Stimulated activated CD4-positive, alpha-beta T cell treated with anti-CD3 and anti-CD28 coated beads, Interleukin-4, amount 100 ng/mL, for 24 hours (primary cell): ENCODE results near the gene PET117.
"Not testable (repeated sequence)": the region's sequence is repeated elsewhere in the genome, so short reads cannot be mapped to it uniquely, and the experiment has no call there.

ENCODE experiments used
- DNase-seq: peaks from one replicate; pipeline ENCODE4 v3.0.0-alpha.2; 2020

The PET117 gene, protein sequence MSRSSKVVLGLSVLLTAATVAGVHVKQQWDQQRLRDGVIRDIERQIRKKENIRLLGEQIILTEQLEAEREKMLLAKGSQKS

DNA sequence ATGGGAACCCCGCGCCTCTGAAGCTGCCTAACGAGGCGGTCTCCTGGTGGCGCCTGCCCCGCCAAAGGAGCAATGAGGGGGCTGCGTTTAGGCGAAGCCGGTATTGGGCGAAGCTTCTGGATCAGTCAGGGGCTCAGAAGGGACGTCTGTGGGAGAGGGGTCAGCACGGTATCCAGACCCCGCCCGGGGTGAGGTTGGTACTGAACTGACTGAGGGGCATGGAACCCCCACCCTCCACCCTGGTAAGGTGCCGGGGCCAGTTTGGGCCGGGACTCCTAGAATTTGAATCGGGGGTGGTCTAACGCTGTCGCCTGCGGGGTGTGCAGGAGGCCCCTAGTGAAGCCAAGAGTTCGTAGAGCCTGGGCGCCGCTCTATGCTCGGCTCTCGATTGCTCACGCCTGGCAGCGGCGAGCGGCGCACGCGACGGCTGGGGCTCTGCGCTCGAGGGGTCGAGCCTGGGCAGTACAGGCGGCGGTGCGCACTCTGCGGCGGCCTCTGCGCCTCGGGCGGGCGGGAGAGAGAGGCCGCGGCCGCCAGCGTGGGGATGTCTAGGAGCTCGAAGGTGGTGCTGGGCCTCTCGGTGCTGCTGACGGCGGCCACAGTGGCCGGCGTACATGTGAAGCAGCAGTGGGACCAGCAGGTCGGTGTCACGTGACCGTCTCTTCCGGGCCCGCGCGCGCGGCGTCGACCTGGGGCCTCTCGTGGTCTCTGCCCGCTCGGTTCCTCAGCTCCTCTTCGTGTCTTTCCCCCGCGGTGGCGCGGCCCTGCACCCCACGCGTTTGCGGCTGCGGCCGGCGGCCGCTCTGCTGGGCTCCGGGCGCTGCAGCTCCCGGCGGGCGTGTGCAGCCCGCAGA is at the start of gene PET117, which contains the start of gene KAT14:
Gene PET117, plus strand, starts transcription at position 452 of the 854 bp plus-strand sequence. Its CDS starts 93 bp downstream, at position 545.
Gene KAT14, plus strand, starts transcription at position 452 of the 854 bp plus-strand sequence. CDS start 4,798 bp downstream, outside the sequence.
- peak; percentile 92 for DNase-seq

DNA sequence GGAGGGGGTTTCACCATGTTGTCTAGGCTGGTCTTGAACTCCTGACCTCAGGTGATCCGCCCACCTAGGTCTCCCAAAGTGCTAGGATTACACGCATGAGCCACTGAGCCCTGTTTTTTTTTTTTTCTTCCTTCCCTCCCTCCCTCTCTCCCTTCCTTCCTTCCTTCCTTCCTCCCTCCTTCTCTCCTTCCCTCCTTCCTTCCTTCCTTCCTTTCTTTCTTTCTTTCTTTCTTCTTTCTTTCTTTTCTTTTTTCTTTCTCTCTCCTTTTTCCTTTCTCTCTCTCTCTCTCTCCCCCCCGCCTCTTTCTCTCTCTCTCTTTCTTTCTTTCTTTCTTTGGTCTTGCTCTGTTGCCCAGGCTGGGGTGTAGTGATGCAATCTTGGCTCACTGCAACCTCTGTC is 49.4 kb upstream of the PET117 start:
- not testable (repeated sequence) for DNase-seq

DNA sequence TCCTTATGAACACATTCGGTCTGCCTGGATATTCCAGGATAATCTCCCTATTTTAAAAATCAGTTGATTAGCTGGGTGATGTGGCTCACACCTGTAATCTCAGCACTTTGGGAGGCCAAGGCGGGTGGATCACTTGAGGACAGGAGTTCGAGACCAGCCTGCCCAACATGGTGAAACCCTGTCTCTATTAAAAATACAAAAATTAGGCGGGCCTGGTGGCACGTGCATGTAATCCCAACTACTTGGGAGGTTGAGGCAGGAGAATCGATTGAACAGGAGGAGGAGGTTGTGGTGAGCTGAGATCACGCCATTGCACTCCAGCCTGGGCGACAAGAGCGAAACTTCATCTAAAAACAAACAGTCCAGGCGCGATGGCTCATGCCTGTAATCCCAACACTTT is 48.8 kb upstream of the PET117 start:
- DNase-seq = not testable (repeated sequence)

DNA sequence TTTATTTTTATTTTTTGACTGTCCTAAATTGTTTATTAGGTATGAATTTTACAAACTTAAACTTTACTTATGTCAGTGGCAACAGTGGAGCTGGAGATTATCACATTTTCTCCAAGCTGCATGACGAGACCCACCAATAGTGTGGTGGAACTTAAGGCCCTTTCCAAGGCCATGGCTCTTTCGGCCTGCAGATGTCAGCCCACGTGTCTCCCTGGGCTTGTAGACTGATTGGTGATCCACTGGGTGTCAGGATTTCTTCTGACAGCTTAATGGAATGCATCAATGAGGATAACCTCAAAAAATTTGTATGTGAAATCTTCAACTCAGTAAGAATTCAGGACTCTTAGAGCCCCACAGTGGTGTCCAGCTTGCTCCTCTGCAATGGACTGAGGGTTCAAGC is 47.6 kb upstream of the PET117 start:
- DNase-seq = no peak

DNA sequence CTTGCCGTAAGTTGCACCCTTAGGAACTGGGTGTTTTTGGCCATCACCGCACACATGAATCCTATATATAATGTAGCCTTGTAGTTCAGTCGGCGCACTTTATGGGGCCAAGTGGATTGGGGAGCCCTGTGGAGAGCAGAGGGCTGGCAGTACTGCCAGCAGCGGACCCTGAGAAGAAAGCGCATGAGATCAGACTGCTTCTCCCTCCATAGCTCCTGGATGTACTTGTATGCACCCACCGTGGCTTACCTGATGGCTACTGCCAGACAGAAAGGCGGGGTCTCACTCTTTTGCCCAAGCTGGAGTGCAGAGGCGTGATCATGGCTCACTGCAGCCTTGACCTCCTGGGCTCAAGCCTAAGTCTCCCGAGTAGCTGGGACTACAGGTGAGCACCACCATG is 47.2 kb upstream of the PET117 start:
- no peak for DNase-seq

DNA sequence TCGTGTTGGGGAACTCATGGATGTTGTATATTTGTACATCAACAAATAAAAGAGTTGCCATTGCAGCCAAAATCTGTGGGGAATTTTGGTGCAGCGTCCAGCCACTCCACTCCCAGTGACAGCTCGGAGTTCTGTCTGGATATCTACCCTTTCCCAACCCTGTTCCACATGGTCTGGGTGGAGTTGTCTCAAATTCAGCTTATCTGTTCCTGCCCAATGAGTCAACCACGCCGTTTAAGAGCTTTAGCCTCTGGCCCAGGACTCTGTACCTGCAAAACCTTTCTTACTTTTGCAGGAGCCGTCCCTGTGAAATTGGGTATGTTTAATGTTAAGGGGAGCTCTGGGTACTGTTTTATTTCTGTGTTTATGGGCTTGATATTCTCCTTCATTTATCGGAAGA is 46.0 kb upstream of the PET117 start:
- DNase-seq = no peak

DNA sequence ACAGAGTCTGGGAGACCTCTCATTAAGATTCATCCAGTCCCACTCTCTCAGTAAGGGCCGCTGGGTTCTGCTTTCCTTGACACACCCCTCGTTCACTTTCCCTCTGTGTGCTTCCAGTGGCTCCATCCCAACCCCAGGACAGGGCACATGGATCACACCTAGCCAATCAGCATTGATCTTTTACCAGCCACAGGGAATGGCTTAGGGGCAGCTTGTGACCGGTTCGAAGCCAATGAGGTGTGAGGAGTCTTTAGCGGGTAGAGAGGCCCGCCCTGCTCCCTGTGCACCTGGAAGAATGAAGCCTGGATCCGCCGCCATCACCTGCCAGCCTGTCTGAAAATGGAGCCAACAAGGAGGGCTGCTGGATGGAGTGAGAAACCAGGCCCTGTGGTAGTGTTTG is 44.8 kb upstream of the PET117 start:
- no peak for DNase-seq

DNA sequence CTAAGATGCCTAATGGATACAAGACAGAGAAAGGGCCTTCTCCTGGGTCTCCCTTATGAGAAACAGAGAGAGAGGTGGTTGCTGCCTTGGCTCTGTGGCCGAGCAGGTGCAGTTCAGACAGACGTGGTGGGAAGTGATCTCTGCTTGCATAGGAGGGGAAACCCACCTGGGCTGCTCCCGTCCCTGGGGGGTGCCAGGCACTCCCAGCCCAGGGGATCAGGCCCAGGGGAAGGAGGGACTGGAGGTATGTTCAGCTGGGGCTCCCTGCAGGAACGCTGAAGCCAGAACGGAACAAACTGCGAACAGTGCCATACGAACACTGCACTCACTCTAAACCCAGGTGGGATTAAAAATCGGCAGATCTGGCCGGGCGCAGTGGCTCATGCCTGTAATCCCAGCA is 44.3 kb upstream of the PET117 start:
- DNase-seq = no peak

DNA sequence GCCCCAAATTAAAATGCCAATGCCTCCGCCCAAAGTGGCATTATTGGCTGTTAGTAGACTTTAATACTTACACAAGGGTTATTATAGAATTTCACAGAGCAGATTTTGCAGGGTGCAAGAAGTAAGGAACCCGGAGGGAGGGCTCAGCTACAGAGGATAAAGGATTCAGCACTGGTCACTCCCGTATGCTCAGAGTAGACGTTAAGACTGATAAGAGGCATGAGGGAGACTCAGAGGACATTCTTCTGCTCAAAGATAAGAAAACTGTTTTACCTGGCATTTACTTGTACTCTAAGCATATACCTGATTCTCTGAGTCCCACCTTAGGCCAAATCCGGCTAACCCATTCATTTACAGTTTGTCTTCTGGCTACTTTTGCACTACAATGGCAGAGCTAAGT is 43.5 kb upstream of the PET117 start:
- no peak for DNase-seq

DNA sequence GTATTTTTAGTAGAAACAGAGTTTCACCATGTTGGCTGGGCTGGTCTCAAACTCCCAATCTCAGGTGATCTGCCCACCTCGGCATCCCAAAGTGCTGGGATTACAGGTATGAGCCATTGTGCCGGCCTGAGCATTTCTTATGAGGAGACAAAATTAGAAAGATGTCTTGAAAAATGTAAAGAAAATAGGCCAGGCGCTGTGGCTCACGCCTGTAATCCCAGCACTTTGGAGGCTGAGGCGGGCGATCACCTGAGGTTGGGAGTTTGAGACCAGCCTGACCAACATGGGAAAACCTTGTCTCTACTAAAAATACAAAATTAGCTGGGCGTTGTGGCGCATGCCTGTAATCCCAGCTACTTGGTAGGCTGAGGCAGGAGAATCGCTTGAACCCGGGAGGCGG is 37.1 kb upstream of the PET117 start:
- DNase-seq = not testable (repeated sequence)

DNA sequence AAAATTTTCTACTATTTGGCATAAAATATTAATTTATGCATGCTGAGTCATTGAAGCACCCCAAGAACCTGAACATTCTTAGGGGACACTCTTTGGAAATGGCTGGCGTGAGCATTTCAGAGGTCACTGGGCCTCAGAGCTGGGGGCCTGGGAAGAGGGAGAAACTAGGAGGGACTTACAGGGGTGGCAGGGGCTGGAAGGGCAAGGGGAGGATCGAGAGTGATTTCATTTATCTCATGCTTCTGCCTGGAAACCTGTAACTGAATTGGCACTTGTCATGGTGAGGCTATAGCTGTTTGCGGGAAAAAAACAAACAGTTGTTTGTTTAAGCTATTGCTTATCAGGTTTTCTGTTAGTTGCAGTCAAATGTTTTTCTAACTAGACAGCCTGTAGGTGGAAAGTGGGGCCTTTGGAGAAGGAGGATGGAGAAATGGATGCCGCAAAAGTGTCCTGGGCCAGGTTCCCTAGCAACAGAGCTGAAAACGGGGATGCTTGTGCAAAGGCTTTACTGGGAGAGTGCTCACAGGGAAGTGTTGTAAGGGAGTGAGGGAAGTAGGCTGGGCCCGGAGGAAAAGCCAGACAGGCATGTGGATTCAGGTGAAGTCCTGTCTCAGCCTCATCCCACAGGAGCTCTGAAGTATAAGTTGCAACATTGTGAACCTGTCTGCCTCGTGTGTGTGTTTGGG is 36.4 kb upstream of the PET117 start:
- no peak for DNase-seq

DNA sequence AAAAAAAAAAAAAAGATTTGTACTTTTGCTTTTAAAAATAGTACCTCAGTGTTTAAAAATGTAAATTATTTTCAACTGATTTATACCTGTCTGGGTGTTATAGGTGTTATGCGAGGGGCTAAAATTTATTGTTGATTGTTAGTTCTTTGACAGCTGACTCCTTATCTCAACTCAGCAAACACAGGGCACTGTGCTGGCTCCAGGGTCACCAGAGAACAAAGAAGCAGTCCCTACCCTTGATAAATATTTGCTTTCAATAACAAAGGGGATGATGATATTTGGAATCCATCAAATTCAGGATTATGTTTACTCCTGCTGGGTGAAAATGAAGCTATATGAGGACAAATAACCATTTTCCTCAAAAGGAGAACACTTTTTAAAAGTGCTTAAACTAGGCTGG is 34.2 kb upstream of the PET117 start:
- DNase-seq = no peak

DNA sequence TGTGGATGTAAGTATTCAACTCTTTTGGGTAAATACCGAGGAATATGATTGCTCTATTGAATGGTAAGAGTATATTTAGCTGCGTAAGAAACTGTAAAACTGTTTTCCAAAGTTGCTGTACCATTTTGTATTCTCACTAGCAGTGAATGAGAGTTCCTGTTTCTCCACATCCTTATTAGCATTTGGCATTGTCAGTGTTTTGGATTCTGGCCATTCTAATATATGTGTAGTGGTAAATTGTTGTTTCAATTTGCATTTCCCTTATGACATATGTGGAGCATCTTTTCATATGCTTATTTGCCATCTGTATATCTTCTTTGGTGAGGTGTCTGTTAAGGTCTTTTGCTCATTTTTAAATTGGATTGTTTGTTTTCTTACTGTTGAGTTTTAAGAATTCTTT is 29.3 kb upstream of the PET117 start:
- no peak for DNase-seq

DNA sequence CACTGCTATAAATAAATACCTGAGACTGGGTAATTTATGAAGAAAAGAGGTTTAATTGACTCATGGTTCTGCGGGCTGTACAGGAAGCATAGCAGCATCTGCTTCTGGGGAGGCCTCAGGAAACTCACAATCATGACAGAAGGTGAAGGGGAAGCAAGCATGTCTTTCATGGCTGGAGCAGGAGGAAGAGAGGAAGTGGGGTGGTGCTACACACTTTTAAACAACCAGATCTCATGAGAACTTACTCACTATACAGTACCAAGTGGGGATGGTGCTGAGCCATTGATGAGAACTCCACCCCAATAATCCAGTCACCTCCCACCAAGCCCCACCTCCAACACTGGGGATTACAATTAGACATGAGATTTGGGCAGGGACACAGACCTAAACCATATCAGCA is 9.1 kb upstream of the PET117 start:
- DNase-seq = not testable (repeated sequence)

DNA sequence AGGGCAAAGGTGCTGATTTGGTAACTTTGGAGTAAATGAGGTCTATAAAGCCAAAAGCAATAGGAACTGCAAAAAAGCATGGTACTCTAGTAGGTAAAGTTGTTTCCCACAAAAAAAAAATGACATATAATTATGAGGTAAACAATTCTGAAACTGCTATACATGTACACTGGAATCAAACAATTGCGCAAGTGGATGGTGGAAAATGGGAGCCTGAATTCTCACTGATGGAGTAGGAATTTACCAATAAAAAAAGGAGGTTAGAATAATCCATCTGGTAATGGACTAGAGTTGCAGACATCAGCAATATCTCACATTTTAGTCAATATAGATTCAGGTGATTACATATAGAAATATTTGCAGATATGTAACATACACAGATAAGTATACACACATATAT is 5.0 kb upstream of the PET117 start:
- no peak for DNase-seq

DNA sequence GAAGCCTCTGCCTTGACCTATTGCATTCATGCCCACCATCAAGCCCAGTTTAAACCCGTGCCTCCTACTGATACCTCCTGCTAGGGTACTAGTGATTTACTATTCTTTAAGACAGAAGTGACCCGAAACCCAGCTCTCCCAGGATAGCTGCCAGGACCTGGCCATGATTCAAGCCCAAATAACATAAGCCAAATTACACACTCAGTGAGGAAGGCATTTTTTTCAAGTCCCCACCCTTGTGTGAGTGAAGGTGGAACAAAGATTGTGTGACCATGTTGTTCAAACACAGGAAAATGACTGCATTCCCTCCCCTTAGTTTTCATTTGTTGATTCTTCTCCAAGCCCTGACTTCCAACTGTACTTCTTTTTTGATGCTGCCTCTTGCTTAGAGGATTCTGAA is 3.7 kb upstream of the PET117 start:
- no peak for DNase-seq

DNA sequence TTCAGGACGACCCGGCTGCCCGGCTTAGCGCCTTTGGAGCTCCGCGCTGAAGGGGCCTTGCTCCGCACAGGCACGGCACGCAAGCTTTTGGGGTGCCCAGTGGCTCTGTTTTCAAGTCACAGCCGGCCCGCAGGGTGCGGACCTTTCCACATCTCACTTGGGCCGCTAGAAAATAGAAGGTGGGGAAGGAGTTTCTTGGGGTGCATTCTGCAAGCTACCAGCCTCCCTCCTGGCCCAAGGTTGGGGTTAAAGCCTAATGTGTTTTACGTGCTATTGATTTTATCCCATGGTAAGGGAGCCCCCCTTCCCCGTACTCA is 561 bp downstream of the PET117 start:
- DNase-seq = no peak

DNA sequence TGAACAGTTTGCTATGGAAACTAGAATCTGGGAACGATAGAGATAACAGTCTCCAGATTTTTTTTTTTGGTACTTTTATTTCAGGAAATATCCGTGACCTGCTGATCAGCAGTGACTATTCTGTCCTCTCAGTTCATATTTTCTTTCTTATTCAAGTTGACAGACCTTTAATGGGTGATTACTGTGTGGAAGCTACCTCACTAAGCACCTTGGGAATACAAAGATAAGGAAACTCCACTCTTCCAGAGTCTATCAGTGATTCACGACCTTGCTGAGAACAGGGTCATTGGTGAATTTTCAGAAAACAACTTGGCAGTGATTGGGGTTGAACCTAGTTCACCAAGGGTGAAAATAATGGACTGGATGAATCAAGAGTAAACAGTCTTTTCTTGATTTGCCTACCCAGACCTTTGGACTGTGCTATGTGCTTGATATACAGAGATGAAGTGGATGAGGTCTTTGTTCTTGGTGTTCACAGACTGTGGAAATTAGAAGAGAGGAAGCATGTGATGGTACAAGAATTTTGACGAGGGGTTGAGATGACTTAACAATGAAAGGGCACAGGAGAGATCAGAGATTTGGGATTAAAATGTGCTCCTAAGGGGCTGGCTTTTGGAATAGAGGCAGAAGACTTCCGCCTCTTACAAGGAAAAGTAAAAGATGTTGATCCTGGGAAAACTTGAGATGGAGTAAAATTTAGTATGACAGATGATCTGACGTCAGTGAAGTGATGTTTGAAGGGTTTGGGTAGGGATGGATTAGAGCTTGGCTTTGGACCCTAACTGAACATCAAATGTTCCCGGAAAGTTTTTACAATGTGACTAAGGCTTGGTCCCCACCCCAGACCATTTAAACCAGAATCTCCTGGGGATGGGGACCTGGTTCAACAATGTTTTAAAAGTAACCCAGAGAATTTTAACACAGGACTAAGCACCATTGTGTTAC is 1.2 kb downstream of the PET117 start:
- no peak for DNase-seq

DNA sequence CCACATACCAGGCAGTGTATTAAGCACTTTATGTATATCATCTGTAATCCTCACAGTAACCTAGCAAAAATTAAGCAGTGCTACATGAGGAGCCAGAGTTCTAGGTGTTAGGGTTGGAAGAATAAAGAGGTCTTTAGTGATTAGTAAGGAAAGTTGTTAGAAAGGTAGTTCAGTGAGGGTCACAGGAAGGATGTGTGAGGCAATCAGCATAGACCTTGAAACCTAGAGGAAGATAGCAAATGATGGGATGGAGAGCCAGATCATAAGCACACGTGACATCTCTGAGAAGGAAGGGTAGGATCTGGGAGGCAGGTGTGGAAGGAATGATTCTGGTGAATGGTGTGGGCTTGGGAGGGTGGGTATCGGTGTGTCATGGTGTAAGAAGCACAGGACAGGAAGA is 2.2 kb downstream of the PET117 start:
- DNase-seq = no peak

DNA sequence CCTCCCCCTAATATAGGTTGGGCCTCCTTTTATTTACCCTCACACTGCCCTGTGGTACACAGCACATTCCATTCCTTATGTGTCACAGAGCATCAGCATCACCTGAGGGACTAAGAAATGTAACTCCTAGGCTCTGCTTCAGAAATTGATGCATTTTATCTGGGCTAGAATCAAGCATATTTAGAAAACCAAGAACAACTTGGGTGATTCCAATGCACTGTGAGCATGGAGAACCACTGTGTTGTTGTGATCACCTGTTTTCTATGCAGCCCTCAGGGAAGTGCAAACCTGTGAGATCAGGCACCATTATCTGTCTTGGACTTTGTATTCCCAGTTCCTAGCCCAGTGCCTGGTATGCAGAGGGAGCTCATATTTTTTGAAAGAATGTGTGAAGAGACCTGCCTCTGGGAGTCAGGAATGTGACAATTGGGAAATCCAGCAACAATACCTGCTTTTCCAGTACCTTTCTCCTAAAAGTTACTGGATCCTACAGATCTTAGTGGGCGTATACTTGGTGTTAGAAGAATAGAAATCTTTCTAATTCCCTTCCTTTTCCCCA is 7.0 kb downstream of the PET117 start:
- DNase-seq = no peak

DNA sequence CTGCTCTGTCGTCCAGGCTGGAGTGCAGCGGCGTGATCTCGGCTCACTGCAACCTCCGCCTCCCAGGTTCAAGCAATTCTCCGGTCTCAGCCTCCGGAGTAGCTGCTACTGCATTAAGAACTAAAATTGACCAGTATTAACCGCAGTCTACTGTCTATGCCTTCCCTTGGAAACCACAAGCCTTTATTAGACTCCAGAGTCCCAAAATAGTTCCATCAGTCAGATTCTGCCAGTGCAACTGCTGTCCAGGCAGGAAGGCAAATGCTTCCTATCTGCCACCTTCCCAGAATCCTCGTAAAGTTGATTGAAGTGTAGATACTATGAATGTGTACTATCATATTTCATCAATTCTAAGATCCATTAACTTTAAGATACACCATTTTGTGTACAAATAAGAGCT is 16.7 kb downstream of the PET117 start:
- DNase-seq = no peak

DNA sequence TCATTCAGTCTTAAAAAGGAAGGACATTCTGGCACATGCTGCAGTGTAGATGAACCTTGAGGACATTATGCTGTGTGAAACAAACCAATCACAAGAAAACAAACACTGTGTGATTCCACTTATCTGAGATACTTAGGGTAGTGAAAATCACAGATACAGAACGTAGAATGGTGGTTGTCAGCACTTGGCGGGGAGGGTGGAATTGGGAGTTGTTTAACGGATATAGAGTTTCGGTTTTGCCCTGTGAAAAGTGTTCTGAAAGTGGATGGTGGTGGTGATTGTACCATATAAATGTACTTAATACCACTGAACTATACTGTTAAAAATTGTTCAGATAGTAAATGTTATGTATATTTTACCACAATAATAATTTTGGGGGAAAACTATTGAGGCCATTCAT is 18.4 kb downstream of the PET117 start:
- no peak for DNase-seq

DNA sequence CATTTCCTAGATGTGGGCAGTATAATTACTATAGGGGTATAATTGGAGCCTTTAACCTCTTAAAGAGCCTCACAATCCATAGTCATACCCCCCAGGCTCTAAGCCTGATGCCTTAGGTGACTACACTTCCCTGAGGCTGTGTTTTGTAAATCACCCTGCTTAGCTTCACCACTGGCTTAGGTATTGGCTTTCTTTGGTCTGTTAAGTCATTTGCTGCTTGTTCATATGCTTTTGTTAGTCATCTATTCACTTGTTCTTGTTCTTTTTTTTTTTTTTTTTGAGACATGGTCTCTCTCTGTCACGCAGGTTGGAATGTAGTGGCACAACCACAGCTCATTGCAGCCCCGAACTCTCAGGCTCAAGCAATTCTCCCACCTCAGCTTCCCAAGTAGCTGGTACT is 26.7 kb downstream of the PET117 start:
- no peak for DNase-seq
